ENCODE results near the gene KRTAP5-4.

DNA sequence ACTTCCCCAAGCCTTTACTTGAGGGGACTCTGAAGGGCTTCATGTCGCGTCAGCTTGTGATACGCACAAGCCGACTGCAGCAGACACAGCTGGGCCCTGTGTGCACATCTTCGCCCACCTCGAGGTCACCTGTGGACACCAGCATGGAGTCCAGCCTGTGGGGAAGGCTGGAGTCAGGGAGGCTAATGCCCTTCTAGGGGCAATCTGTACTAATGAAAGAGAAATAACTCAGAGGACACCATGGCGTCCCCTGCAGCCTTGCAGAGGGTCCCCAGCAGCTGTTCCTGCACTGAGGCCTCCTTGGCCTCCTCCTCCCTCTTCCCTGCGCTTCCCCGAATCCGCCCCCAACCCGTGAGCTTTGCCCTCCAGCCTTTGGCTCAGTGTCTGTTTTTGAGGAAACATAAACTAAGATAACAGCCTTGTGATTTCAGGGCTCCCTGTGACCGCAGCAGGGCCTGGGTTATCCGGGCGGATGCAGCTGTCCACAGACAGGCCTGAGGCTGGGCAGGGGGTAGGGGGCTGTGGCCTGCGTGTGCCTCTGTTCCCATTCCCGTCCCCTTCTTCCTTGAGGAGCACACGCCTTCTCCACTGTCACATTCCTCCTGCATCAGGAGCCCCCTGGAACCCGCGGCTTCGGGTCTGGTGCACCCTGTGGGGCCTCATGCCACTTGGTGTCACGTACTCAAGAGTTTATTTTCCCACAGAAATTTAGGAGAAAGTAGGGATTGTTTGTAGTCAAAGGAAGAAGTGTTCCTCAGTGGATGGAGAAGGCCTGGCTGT lies 32.6 kb upstream of the KRTAP5-4 start:
- TF ChIP-seq POLR2A (IDR thresholded peaks at IDR 0.05; ENCODE audit: low read depth, low read length) (no peak), POLR2AphosphoS5 (IDR thresholded peaks at IDR 0.05; ENCODE audit: low read depth, low read length) (no peak), SPI1 (IDR thresholded peaks at IDR 0.05; ENCODE audit: low read depth, low read length) (no peak)
